Lower lobe of right lung (tissue), 2 donors: Measurements from ENCODE around the gene WWC1. TPM values are rescaled to one million over a fixed set of nuclear protein-coding genes. Genes with fewer than 3 reads are reported as not detected.

ENCODE experiments used
- ATAC-seq, 2 donors: fragments of 200-7000 bp; cut with Tn5 transposase; one replicate each; pipeline ENCODE4 v1.9.1; 2020 to 2022; ENCODE audit warnings: mild to moderate bottlenecking in 2 of 2, moderate library complexity in 2 of 2
- DNase-seq: peaks from one replicate; pipeline ENCODE4 v3.0.0-alpha.2; 2020
- H3K27ac ChIP-seq: fragments of 200-600 bp; one replicate; pipeline ENCODE4 v1.8.0; 2022
- H3K27me3 ChIP-seq: fragments of 200-600 bp; one replicate; pipeline ENCODE4 v1.8.0; 2022; ENCODE audit warnings: low read depth
- H3K36me3 ChIP-seq: fragments of 200-600 bp; one replicate; pipeline ENCODE4 v1.8.0; 2022; ENCODE audit warnings: mild to moderate bottlenecking
- H3K4me1 ChIP-seq: fragments of 200-600 bp; one replicate; pipeline ENCODE4 v1.8.0; 2022
- H3K4me3 ChIP-seq: fragments of 200-600 bp; one replicate; pipeline ENCODE4 v1.8.0; 2022; ENCODE audit warnings: mild to moderate bottlenecking
- H3K9me3 ChIP-seq: fragments of 200-600 bp; one replicate; pipeline ENCODE4 v1.8.0; 2022
- intact Hi-C: fragments of 100-400 bp; cut with DNase I; formaldehyde crosslinking; loops from one replicate; pipeline ENCODE4 v1.11.0; 2022
- total RNA-seq: library from RNA; stranded (reverse); fragmentation: NEBNext Ultra II Directional; extraction: Animal tissue kit (Norgen Biotek cat#: 25700); gene quantifications from one replicate; pipeline ENCODE4 v1.2.1, GENCODE V29; 2021
- TF ChIP-seq, protein P1 (sequence below): fragments of 200-600 bp; IDR thresholded peaks from one replicate; pipeline ENCODE4 v1.8.0; 2022; ENCODE audit warnings: antibody characterized with exemption, mild to moderate bottlenecking
- donor health status: DM: no; HTN: yes; CAD: no; lungs with severe emphysema.

The WWC1 gene
- total RNA-seq, 1 donor from 2014 or later = 61.9 TPM

DNA sequence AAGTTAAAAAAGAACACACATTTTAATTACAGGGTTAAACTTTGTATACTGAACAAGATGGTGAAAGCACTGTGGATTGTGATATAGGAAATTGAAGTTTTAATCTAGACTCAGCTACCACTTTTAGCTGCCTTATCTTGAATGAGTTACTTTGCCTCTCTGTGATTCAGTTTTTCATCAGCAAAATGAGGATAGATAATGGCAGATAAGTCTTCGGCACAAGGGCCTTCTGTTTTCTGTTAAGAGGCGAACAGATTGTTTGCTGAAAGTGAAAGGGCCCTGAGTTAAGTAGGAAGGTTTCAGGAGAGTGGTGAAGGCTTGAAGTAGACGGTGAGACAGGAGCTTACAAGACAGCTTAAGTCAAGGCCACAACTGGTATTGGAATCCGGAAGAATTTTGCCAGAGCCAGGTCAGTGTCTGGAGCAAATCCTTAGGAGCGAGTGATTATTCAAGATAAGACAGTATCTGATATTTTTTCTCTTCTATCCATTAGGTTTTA lies 202.7 kb downstream of the WWC1 start:
- Histone ChIP-seq H3K27me3 (no peaks in the 10 kb centered on the region), H3K9me3 (no peaks in the 10 kb centered on the region), H3K36me3 (peaks cover 100% of the 10 kb centered on the region), H3K4me3 (no peak overlapping the region), H3K4me1 (no peaks in the 10 kb centered on the region), H3K27ac (no peak overlapping the region)
- DNase-seq = no peak
- TF ChIP-seq, protein P1, sequence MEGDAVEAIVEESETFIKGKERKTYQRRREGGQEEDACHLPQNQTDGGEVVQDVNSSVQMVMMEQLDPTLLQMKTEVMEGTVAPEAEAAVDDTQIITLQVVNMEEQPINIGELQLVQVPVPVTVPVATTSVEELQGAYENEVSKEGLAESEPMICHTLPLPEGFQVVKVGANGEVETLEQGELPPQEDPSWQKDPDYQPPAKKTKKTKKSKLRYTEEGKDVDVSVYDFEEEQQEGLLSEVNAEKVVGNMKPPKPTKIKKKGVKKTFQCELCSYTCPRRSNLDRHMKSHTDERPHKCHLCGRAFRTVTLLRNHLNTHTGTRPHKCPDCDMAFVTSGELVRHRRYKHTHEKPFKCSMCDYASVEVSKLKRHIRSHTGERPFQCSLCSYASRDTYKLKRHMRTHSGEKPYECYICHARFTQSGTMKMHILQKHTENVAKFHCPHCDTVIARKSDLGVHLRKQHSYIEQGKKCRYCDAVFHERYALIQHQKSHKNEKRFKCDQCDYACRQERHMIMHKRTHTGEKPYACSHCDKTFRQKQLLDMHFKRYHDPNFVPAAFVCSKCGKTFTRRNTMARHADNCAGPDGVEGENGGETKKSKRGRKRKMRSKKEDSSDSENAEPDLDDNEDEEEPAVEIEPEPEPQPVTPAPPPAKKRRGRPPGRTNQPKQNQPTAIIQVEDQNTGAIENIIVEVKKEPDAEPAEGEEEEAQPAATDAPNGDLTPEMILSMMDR = no peak
- intact Hi-C loops = no loop called here
- ATAC-seq = no peak

DNA sequence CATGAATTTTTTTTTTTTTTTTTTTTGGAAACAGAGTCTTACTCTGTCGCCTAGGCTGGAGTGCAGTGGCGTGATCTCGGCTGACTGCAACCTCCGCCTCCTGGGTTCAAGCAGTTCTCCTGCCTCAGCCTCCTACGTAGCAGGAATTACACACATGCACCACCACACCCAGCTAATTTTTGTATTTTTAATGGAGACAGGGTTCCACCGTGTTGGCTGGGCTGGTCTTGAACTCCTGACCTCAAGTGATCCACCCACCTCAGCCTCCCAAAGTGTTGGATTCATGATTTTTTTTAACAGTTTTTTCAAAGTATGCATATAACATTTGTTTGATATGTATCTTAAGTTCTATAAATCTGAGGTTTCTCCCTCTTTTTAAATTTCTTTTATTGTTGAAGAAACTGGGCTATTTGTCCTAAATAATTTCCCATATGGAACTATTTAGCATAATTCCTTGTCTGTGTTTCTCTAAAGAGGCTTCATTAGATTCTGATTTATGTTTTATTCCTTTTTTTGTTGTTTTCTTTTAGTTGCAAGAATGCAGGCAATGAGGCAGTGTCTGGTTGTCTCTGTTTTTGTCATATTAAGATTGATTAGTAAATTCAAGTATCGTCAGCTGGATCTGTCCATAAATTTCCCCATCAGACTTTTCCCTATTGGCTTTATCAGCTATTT lies 211.3 kb downstream of the WWC1 start:
- H3K36me3 ChIP-seq = peaks cover 100% of the 10 kb centered on the region
- no peak for ATAC-seq
- no peak overlapping the region for H3K27ac ChIP-seq

DNA sequence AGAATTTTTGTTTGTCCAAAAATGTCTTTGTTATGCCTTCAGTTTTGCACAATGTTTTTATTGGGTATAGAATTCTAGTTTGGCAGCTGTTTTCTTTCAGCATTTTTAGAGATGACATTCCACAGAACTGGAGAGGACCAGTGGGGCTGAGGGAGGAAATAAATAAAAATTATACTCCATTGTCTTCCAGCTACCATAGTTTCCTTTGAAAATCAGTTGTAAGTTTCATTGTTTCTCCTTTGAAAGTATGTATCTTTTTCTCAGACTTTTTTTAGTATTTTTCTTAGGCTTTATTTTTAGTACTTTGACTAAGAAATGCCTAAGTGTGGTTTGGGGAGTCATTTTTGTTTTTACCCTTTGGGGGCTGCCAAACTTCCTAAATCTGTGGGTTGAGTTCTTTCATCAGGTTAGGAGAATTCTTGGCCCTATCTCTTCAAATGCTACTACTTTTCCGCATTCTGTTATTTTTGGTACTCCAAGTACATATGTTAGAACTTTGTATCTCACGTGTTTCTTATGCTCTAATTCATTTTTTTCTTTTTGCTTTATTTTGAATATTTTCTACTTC lies 222.5 kb downstream of the WWC1 start:
- no peak overlapping the region for H3K4me3 ChIP-seq
- ATAC-seq (no peak), DNase-seq (no peak)
- no peaks in the 10 kb centered on the region for H3K27me3 ChIP-seq
- H3K4me1 ChIP-seq = no peaks in the 10 kb centered on the region
- TF ChIP-seq, protein P1 = no peak
- intact Hi-C loops = no loop called here
- H3K36me3 ChIP-seq = peaks cover 100% of the 10 kb centered on the region
- H3K9me3 ChIP-seq = peaks cover 8% of the 10 kb centered on the region
- no peak overlapping the region for H3K27ac ChIP-seq

More for the DNA sequence above, 211.3 kb downstream of the WWC1 start:
- H3K9me3 ChIP-seq = no peaks in the 10 kb centered on the region
- TF ChIP-seq, protein P1 = no peak
- DNase-seq = no peak
- H3K4me1 ChIP-seq = no peaks in the 10 kb centered on the region
- no peak overlapping the region for H3K4me3 ChIP-seq
- intact Hi-C loops = no loop called here
- H3K27me3 ChIP-seq = no peaks in the 10 kb centered on the region

Other genes starting within 250 kb of the WWC1 start
- gene RARS1, start 194.8 kb downstream of the WWC1 start, total RNA-seq = 55.2 TPM
- gene FBLL1, start 237.7 kb downstream of the WWC1 start, total RNA-seq = not detected